IMR-90 (cell line): Measurements from ENCODE around the gene KCNH5.

Source experiments
- CEBPB ChIP-seq: IDR thresholded peaks from 2 replicates; pipeline ENCODE4 v1.6.1; 2012; ENCODE audit warnings: low read depth, low read length, improper control_type of control experiment
- POLR2A ChIP-seq: IDR thresholded peaks from 2 replicates; pipeline ENCODE4 v1.6.1; 2012; ENCODE audit warnings: mild to moderate bottlenecking, low read depth, low read length
- TF ChIP-seq, protein P1 (sequence below): conservative IDR thresholded peaks from 2 replicates; pipeline ENCODE4 v1.5.1; 2012; ENCODE audit warnings: mild to moderate bottlenecking, low read depth, low read length, improper control_type of control experiment

DNA sequence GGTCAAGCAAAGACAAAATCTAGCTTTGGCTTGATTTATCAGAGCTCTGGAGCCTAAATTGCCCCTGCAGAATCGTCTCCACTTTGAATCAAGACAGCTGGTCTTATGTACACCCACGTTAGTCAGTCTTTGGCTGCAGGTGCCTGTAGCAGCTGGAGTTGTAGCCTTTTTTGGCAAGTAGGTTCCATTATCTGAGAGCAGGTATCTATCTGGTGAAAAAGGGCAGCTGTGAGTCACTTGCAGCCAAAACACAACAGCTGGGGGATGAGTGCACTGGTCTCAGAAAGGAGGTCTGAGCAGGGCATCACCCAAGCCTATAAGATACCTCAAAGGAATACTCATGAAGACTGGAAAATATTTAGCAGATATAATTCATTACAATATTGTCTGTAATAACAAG is 43.6 kb upstream of the KCNH5 start:
- TF ChIP-seq, protein P1, sequence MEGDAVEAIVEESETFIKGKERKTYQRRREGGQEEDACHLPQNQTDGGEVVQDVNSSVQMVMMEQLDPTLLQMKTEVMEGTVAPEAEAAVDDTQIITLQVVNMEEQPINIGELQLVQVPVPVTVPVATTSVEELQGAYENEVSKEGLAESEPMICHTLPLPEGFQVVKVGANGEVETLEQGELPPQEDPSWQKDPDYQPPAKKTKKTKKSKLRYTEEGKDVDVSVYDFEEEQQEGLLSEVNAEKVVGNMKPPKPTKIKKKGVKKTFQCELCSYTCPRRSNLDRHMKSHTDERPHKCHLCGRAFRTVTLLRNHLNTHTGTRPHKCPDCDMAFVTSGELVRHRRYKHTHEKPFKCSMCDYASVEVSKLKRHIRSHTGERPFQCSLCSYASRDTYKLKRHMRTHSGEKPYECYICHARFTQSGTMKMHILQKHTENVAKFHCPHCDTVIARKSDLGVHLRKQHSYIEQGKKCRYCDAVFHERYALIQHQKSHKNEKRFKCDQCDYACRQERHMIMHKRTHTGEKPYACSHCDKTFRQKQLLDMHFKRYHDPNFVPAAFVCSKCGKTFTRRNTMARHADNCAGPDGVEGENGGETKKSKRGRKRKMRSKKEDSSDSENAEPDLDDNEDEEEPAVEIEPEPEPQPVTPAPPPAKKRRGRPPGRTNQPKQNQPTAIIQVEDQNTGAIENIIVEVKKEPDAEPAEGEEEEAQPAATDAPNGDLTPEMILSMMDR: no peak
- no peak for TF ChIP-seq POLR2A
- no peak for TF ChIP-seq CEBPB
